Esophagus squamous epithelium (tissue), 4 donors: Measurements from ENCODE around the gene CASP5.

Source experiments
- POLR2A ChIP-seq, 4 donors: fragments of 450-650 bp; IDR thresholded peaks; one replicate each; pipeline ENCODE4 v1.6.1; 2017; ENCODE audit warnings: antibody characterized with exemption in 4 of 4, mild to moderate bottlenecking in 4 of 4, moderate library complexity in 3 of 4
- TF ChIP-seq, protein P1 (sequence below), 6 experiments: fragments of 450-650 bp in 4 of 6; fragments of 200-600 bp in 2 of 6; sonication (generic) in 2 of 6; IDR thresholded peaks; one replicate each; pipeline ENCODE4 v1.5.1; 2016 to 2019; ENCODE audit warnings: antibody characterized with exemption in 6 of 6, mild to moderate bottlenecking in 4 of 6, moderate library complexity in 4 of 6

GRCh38 chr11:104968856-104969776 lies 53.9 kb downstream of the CASP5 start:
- TF ChIP-seq POLR2A (IDR thresholded peaks at IDR 0.05) = no peak
- TF ChIP-seq, protein P1, sequence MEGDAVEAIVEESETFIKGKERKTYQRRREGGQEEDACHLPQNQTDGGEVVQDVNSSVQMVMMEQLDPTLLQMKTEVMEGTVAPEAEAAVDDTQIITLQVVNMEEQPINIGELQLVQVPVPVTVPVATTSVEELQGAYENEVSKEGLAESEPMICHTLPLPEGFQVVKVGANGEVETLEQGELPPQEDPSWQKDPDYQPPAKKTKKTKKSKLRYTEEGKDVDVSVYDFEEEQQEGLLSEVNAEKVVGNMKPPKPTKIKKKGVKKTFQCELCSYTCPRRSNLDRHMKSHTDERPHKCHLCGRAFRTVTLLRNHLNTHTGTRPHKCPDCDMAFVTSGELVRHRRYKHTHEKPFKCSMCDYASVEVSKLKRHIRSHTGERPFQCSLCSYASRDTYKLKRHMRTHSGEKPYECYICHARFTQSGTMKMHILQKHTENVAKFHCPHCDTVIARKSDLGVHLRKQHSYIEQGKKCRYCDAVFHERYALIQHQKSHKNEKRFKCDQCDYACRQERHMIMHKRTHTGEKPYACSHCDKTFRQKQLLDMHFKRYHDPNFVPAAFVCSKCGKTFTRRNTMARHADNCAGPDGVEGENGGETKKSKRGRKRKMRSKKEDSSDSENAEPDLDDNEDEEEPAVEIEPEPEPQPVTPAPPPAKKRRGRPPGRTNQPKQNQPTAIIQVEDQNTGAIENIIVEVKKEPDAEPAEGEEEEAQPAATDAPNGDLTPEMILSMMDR (IDR thresholded peaks at IDR 0.05) = no peak
